Ishikawa (cell line): ENCODE data around the gene KRT36.

Source experiments
- CEBPB ChIP-seq: IDR thresholded peaks from 2 replicates; pipeline ENCODE4 v1.6.1; 2012
- CREB1 ChIP-seq: IDR thresholded peaks from 2 replicates; pipeline ENCODE4 v1.6.1; 2012; ENCODE audit warnings: low read depth
- EGR1 ChIP-seq: IDR thresholded peaks from 2 replicates; pipeline ENCODE4 v1.6.1; 2012
- EP300 ChIP-seq: IDR thresholded peaks from 2 replicates; pipeline ENCODE4 v1.6.1; 2012; ENCODE audit warnings: borderline replicate concordance
- FOXM1 ChIP-seq: IDR thresholded peaks from 2 replicates; pipeline ENCODE4 v1.6.1; 2012; ENCODE audit warnings: low read depth, borderline replicate concordance
- NFIC ChIP-seq: IDR thresholded peaks from 2 replicates; pipeline ENCODE4 v1.6.1; 2012
- RAD21 ChIP-seq: IDR thresholded peaks from 2 replicates; pipeline ENCODE4 v1.6.1; 2012; ENCODE audit warnings: low read depth
- TAF1 ChIP-seq: IDR thresholded peaks from 2 replicates; pipeline ENCODE4 v1.6.1; 2012; ENCODE audit warnings: low read depth, mild to moderate bottlenecking
- TCF12 ChIP-seq: IDR thresholded peaks from 2 replicates; pipeline ENCODE4 v1.6.1; 2012; ENCODE audit warnings: low read depth
- YY1 ChIP-seq: IDR thresholded peaks from 2 replicates; pipeline ENCODE4 v1.6.1; 2012; ENCODE audit warnings: low read depth
- ZBTB7A ChIP-seq: IDR thresholded peaks from 2 replicates; pipeline ENCODE4 v1.6.1; 2012; ENCODE audit warnings: low read depth
- TF ChIP-seq, protein P1 (sequence below): IDR thresholded peaks from 2 replicates; pipeline ENCODE4 v1.6.1; 2012
- TF ChIP-seq, protein P2 (sequence below): IDR thresholded peaks from 2 replicates; pipeline ENCODE4 v1.6.1; 2012; ENCODE audit warnings: low read depth, mild to moderate bottlenecking
- TF ChIP-seq, protein P3 (sequence below): IDR thresholded peaks from 2 replicates; pipeline ENCODE4 v1.6.1; 2012

KRT36 gene

DNA sequence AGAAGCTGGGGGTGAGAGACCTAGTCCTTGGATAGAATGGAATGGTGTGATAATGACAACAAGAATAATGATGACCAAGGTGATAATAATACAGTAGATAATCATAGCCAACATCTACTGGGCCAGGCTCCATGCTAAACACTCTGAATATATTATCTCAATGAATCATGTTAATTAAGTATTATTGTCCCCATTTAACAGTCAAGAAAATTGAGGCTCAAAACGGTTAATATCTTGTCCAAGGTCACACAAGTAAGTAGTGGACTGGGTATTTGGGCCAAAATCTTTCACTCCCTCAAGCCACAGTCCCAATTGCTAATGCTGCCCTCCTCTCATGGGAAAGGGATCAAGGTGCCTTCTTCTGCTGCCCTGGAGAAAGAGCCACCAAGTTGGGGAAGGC is 42.3 kb upstream of the KRT36 start:
- TF ChIP-seq RAD21 (no peak), EGR1 (no peak), FOXM1 (no peak), YY1 (no peak)
- TF ChIP-seq, protein P1, sequence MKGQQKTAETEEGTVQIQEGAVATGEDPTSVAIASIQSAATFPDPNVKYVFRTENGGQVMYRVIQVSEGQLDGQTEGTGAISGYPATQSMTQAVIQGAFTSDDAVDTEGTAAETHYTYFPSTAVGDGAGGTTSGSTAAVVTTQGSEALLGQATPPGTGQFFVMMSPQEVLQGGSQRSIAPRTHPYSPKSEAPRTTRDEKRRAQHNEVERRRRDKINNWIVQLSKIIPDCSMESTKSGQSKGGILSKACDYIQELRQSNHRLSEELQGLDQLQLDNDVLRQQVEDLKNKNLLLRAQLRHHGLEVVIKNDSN, result no peak
- TF ChIP-seq, protein P2, sequence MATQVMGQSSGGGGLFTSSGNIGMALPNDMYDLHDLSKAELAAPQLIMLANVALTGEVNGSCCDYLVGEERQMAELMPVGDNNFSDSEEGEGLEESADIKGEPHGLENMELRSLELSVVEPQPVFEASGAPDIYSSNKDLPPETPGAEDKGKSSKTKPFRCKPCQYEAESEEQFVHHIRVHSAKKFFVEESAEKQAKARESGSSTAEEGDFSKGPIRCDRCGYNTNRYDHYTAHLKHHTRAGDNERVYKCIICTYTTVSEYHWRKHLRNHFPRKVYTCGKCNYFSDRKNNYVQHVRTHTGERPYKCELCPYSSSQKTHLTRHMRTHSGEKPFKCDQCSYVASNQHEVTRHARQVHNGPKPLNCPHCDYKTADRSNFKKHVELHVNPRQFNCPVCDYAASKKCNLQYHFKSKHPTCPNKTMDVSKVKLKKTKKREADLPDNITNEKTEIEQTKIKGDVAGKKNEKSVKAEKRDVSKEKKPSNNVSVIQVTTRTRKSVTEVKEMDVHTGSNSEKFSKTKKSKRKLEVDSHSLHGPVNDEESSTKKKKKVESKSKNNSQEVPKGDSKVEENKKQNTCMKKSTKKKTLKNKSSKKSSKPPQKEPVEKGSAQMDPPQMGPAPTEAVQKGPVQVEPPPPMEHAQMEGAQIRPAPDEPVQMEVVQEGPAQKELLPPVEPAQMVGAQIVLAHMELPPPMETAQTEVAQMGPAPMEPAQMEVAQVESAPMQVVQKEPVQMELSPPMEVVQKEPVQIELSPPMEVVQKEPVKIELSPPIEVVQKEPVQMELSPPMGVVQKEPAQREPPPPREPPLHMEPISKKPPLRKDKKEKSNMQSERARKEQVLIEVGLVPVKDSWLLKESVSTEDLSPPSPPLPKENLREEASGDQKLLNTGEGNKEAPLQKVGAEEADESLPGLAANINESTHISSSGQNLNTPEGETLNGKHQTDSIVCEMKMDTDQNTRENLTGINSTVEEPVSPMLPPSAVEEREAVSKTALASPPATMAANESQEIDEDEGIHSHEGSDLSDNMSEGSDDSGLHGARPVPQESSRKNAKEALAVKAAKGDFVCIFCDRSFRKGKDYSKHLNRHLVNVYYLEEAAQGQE, result no peak

DNA sequence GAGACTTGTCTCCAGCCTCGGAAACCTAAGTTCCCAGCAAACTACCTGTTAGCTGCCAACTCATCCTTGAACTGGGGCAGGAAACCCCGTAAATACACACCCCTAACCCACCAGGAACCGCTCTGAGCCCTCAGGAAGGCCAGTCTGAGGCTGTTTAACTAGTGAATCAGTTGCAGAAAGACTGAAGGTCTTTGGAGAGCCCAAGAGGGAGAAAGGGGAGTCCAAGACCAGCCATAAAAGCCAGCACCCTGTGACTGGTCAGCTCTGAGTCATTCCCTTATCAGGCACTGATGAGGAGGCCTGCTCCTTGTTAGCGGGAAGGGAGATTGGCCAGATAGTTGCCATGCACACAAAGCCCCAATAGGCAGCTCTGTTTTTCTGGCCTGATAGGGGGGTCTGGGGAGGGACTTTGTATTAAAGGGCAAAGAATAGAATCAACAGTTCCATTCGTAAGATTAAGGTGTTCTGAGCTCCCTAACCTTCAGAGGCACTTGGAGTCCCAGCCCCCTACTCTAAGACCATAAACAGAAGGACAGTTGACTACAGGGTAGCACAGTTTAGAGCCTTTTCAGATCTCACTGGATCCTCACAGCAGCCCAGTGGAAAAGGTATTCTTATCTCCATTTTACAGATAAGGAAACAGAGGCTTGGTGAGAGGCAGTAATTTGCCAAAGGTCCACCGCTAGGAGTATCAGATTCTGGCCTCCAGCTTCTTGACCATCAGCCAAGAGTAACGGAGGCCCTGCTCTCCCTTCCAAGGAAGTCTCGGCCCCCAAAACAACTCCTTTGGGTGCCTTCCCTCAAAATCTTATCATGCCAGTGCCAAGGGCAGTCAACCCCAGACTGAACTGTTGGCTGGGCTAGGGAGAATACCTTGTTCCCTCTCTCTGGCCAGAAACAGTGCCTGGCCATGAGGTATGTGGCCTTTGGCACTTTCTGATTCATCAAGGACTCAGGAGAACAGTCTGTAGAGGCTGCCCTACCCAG is 40.6 kb upstream of the KRT36 start:
- TF ChIP-seq, protein P3, sequence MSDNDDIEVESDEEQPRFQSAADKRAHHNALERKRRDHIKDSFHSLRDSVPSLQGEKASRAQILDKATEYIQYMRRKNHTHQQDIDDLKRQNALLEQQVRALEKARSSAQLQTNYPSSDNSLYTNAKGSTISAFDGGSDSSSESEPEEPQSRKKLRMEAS, result no peak

DNA sequence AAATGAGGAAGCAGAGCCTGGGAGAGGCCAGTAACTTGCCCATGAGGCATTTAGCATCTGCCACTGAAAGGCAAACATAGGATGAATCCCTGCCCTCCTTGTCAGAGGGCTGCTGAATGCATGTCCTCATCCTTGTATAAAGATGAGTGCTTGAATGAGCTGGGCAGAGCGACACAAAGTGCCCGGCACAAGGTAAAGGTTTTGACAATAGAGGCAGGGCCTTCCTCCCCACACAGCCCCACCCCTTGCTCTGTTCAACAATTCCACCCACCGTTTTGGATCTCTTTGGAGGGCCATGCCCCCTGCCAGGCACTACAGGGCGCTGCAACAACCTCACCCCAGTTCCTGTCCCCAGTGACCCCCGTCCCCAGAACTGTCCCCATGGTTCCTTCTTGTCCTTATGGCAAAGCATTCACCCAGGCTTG is 39.8 kb upstream of the KRT36 start:
- TF ChIP-seq ZBTB7A, result no peak
- no peak for TF ChIP-seq CEBPB
- no peak for TF ChIP-seq EGR1

DNA sequence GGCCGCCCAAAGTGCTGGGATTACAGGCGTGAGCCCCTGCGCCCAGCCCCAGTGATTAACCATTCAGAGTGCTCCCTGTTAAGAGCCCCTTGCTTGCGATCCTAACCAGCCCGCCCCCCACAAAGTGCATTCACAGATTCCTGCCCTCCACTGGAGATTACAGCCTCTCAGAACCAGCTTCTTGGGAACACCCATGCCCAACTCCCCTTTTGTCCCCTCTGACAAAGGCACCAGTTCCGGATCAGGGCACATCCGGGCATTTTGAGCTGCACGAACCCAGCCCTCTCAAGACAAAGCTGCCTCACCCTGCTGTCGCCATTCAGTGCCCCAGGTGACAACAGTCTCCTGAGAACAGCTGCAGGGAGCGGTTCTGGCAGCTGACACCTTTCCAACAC is 39.2 kb upstream of the KRT36 start:
- TF ChIP-seq EGR1 (no peak), TCF12 (no peak)
- TF ChIP-seq, protein P3, result 0 out of 2 replicates have a peak, but pooled peaks have one; percentile 17
- TF ChIP-seq, protein P1, result no peak

DNA sequence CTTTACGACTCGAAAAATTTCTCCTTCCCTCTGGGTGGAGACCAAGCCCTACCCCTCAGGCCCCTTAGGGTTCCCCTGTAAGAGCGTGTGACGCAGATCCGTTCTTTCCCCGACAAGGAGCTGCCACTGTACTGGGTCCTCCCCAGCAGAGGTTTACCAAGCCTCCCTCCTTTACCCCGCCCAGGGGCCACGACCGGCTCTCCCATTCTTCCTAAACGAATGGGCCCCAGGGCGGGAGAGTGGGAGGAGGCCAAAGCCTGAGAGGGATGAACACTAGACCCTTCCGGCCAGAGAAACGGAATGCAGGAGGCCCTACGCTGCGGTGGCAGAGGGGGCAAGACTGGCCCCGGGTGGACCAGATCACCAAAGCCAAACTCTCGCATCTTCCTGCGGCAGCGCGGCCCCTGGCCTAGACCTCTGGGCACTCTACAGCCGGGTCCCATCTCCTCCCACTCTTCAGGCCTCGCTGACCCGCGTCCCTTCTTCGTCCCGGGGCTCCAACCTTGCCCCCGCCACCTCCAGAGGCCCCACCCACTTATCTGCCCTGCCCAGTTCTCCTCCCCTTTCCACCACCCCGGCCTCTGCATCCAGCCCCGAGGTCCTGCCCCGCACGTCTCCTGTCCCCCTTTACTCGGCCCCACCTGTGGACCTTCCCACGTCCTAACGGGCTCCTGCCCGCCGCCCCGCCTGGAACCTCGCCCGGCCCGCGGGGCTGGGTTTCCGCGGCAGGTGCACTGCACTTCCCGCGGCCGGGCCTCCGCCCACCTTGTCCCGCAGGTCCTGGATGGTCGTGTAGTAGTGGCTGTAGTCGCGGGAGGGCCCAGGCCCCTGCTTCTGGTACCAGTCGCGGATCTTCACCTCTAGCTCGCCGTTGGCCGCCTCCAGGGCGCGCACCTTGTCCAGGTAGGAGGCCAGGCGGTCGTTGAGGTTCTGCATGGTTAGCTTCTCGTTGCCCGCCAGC is 37.6 kb upstream of the KRT36 start:
- 0 out of 2 replicates have a peak, but pooled peaks have one; percentile 16 for TF ChIP-seq ZBTB7A
- TF ChIP-seq NFIC, result peak; percentile 13; the same call in 1 of the 2 replicates
- TF ChIP-seq YY1, result 0 out of 2 replicates have a peak, but pooled peaks have one; percentile 11
- TF ChIP-seq TCF12, result no peak

DNA sequence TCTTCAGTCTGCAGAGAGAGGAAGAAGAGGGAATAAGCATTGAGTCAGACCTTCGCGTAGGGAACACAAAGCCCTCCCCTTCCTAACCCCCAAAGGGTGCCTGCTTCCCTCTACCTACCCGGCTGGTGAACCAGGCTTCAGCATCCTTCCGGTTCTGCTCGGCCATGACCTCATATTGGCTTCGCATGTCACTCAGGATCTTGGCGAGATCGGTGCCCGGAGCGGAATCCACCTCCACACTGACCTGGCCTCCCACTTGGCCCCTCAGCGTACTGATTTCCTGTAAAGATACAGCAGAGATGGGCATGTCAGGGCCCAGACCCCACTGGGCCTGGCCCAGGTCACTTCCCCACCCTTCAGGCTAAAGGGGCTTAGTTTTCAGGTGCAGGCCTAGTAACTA is 34.6 kb upstream of the KRT36 start:
- TF ChIP-seq, protein P3, result no peak
- TF ChIP-seq YY1, result no peak
- no peak for TF ChIP-seq EP300
- no peak for TF ChIP-seq TAF1
- no peak for TF ChIP-seq NFIC
- TF ChIP-seq ZBTB7A, result no peak

DNA sequence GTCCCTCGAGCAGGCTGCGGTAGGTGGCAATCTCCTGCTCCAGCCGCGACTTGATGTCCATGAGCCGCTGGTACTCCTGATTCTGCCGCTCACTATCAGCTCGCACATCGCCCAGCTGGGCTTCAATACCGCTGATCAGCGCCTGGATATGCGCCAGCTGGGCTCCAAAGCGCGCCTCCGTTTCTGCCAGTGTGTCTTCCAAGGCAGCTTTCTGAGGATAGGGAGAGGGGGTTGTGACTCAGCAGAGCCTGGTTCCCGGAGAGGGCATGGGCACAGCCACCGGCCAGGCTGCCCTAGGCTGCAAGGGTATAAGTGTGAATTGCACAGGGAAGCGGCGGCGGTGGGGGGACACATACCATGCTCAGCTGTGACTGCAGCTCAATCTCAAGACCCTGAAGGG is 34.1 kb upstream of the KRT36 start:
- TF ChIP-seq RAD21, result no peak
- no peak for TF ChIP-seq NFIC
- TF ChIP-seq, protein P2, result no peak
- TF ChIP-seq EP300, result no peak
- TF ChIP-seq, protein P1, result no peak
- no peak for TF ChIP-seq EGR1
- TF ChIP-seq CEBPB, result no peak
- no peak for TF ChIP-seq CREB1
- TF ChIP-seq, protein P3, result no peak
- no peak for TF ChIP-seq TAF1
- TF ChIP-seq TCF12, result no peak
